AG20443 (cell line): Measurements from ENCODE around the gene HOMER2.
A peak's percentile ranks its signal among the peaks of the same experiment; 100 is the strongest.

Experiments used
- DNase-seq: peaks from one replicate; pipeline ENCODE4 v3.0.0; 2012; ENCODE audit warnings: low spot score, mixed read lengths

The HOMER2 gene

DNA sequence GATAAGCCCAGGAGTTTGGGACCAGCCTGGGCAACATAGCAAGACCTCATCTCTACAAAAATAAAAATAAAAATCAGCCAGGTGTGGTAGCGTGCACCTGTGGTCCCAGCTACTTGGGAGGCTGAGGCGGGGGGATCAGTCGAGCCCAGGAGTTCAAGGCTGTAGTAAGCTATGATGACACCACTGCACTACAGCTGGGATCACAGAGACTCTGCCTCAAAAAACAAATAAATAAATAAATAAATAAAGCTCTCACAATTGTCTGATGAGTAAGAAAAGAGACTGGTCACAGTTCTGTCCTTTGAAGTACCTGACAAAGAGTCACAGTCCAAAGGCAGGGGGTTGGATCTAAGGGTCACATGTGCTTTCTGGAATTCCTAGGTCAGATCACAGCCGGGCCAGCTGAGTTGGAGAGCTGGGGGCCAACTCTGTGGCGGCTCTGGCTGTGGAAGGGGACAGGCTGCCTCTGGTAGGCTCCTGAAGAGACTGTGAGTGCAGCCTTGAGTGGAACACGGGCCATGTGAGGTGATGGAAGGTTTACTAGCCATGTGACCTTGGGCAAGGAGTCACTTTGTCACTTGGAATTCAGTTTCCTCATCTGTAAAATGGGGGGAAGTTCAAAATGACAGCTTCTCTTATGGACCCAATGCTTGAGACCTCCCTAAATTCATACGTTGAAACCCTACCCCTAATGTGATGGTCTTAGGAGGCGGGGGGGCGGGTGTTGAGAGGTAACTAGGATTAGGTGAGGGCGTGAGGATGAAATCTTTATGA lies 95.9 kb downstream of the HOMER2 start:
- no peak for DNase-seq

DNA sequence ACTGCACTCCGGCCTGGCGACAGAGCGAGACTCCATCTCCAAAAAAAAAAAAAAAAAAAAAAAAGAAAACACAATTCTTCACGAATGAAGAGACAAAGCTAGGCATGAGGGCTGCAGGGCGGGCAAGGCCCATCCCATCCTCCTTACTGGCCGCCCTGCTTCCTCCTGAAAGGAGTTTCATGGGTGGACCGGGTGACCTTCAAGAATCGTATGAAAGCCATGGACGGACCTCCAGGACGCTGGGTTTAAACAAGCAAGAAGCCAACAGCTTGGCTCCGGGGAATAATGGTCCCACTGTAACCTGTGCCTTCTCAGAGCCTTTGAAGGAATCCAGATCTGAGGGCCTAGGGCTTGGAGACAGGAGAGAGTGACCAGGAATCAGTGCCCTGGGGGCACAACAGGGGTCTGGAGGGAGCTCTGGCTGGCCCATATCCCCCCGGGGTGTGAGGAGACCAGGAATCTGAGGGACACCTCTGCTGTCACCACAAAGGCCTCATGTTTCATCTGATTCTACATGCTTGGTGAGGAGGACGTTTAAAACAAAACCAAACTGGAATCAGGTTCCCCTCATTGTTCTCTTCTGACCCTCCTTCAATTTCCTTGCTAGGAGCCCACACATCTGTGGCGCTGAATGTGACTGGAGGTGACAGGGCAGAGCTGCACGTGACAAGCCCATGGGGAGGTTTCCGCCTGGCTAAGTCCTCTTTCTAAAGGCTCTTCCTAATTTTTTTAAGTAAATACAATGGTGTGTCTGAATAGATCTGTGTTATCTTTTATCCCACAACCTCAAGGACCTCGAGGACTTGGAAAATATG lies 97.0 kb downstream of the HOMER2 start:
- no peak for DNase-seq

DNA sequence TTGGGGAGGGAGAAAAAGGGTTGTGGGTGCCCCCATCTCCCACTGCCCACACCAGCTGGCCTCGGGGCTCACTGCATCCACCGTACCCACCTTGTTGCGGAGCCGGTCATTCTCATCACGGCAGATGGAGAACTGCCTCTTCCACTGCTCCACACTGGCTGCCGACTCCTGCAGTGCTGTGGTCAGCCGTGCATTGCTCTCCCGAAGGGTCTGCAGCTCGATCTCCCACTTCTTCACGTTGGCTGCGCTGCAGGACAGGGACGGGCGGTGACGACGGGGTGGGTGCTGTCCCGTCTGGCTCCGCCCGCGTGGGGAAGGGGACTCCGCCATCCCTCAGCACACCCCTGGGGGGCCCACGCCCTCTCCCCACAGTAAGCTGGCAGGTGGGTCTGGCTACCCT lies 98.0 kb downstream of the HOMER2 start:
- no peak for DNase-seq

DNA sequence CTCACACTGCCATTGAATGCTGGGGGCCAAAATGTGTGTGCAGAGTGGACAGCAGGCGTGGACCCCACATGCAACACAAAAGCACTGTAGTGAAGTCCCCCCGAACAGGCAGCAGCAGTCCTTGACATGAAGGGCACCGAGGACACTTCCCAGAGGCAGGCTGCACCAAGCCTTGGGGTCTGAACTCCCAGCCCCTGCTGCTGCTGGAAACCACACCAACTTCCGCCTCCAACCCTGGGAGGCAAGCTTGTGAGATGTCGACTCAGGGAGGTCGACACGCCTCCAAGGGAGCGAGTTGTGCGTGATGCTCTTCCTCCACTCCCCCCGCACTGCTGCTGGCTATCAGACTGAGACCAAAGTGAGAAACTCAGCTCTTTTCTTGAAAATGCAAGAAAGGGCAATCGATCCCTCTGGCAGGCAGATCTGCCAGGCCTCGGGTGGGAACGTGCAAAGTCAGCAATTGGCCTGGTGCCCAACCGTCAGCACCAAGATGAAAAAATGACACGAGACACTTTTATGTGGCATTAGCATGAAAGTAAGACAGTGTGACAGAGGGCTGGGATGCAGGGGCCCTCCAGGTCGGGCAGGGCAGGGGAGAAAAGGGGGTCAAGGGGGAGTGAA lies 99.5 kb downstream of the HOMER2 start:
- no peak for DNase-seq

- peak; percentile 34 for DNase-seq
These were observed 100.5 kb downstream of the HOMER2 start for GRCh38 chr15:82851981-82852511.

DNA sequence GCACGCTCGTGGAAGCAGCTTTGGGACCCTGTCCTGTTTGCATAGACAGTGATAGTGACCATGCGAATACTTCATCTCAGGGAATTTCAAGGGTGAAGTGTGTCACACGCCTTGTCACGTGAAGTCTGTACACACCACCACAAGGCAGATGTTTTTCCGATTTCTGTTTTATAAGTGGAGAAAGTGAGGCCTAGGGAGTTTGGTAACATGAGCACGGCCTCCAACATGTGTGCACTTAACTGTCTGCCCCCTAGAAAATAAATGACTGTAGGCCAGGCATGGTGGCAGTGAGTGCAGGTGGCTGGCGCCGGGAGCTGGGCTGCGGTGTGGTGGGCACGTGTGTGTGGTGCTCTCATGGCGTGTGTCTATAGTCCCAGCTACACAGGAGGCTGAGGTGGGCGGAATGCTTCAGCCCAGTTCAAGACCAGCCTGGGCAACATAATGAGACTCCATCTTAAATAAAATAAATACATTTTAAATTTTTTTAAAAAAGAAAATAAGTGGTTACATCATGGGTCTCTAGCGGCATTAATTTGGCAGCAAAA lies 101.1 kb downstream of the HOMER2 start:
- no peak for DNase-seq

DNA sequence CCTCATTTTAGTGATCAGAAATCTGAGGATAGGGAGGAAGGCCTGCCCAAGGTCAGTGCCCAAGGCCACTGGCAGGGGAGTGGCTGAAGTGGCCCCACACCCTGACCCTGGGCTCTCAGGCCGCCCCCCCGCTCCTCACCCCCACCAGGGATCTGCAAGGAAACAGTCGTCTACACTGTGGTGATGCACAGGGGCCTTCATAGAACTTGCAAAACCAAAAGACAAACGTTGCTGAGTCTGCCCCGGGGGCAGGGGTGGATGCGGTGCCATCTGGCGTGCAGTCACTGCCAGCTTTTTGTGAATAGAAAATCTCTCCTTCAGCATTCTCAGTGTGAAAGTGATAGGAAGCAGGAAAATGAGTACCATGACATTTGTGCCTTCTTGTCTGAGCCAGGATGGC lies 101.8 kb downstream of the HOMER2 start:
- DNase-seq, result no peak

GRCh38 chr15:82849556-82850512 lies 102.7 kb downstream of the HOMER2 start:
- peak; percentile 86 for DNase-seq

- no peak for DNase-seq
These were observed 104.1 kb downstream of the HOMER2 start for GRCh38 chr15:82848241-82848993.

DNA sequence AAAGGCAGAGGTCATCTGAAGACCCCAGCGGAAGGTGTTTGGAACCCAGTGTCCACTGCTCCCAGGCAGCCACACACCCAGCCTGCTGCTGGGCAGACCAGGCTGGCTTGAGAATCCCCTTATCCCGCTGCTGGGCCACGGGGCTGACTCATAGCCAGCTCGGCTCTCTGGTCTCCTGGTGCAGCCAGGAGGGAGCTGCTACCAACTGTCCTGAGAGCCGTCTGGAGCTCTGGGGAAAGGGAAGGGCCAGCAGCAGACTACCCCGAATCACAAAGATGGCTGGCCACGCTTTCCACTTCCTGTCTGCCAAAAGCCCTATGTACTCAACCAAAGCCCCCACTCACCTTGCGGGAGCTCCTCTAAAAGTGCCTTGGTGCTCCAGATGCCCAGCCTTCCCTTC lies 104.8 kb downstream of the HOMER2 start:
- DNase-seq, result no peak

DNA sequence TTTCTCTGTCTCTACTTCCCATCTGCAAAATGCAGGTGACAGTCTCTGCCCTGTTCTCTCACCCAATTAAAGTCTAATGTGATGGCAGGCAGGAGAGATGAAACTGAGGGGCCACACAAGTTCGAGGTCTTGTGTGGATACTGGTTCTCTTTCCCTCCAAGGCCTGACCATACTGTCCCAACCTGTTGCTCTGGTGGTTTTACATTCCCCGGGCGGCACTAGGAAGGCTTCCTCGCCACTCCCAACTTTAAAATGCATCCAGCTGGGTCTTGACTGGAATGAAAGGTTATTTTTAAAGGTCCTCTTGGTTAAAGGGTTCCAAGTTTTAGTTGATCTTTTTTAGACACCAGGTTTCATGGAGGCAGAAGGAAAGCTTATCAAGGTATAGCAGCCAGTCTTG lies 105.9 kb downstream of the HOMER2 start:
- no peak for DNase-seq

- DNase-seq, result no peak
These were observed 106.8 kb downstream of the HOMER2 start for GRCh38 chr15:82845686-82846085.

GRCh38 chr15:82843566-82843965 lies 109.0 kb downstream of the HOMER2 start:
- DNase-seq, result no peak

DNA sequence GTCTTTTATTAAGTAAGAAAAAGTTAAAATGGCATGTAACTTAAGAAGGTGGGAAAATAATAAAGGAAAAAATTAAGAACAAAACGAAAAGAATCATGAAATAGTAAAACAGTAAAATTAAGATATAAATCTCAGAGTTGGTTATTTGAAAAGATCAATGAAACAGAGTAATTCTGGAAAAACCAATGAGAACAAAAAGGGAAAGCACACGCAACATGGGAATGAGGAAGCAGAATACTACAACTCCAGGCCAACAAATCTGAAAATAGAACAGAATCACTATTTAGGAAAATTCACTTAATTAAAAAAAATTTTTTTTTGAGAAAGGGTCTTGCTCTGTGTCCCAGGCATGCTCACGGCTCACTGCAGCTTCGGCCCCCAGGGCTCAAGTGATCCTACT lies 112.4 kb downstream of the HOMER2 start:
- DNase-seq, result no peak

DNA sequence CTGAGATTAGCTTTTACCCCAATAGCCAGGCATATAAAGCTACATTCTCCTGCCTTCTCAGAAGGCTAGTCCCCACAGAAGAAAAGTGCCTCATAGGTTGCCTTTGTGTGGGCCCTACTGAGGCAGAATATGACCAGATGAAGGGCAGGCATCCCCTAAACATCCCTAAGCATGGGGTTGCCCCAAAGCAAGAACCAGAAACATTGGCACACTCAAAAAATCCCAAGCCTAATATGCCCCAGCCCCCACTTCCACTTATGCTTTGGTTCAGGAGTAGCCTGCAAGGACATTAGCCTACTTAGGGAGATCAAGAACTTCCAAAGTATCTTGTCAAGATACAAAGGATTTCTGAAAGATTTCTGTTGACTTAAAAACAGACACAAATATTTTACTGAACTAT lies 113.4 kb downstream of the HOMER2 start:
- DNase-seq, result no peak

DNA sequence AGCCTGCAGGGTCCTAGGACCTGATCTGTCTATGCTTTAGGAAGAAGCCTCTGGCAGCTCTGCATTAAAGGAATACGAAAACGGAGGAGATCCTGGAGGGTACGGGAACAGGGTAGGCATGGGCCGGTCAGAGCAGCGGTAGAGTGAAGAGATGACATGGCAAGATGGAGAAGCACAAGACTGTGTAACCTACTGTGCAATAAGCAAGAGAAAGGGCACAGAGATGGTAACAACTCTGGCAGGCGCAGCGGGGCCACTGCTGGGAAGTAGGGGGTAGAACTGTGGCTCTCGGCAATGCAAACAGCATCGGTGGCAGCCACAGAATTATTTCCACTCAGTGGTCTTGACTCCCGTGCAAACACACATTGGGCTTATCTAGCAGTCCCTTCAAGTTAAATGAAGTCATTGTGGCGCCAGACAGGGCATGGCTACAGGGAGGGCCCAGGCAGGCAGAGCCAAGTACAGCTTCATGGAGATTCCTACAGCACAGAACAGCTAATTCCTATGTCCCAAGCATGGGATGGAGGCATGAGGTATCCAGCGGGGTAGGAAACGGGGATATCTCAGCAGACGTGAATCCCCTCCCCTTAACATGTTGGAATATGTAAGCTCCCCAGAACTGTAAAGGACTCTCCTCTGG lies 114.3 kb downstream of the HOMER2 start:
- no peak for DNase-seq

- no peak for DNase-seq
These were observed 117.1 kb downstream of the HOMER2 start for GRCh38 chr15:82835391-82835917.

GRCh38 chr15:82833362-82833682 lies 119.2 kb downstream of the HOMER2 start:
- DNase-seq, result no peak

DNA sequence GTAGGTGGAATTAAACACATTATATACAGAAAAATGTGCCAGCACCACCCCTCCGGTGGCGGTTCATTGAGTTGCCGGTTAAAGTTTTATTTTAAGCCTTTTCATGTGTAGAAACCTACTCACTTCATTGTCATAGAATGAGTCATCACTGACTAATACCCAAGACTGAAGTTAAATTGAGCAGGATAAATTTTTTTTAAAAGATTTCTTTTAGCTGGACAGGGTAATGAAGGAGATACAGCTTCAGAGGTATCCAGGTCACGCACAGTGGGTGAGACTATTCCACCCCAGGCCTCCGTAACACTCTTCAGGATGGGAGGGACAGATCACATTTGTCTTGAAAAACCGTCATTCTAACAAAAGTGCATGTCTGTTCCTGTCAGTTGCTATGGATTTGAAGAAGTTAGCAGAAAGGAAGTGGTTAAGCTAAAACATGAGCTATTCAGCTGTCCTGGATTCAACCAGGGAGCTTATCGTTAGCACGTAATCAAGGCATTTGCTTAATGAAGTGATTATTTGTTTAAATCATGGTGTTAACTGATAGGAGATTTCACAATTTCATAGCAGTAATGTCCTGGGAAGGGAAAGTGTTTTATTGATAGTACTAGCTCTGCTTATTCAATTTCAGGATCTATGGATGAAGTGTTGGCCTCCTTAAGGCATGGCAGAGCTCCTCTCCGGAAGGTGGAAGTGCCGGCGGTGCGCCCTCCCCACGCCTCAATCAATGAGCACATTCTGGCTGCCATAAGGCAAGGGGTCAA lies 119.7 kb downstream of the HOMER2 start:
- peak; percentile 88 for DNase-seq
